Mesodermal cell (in vitro differentiated cells): ENCODE data around the gene GGT1.
"Not testable (repeated sequence)": the region's sequence is repeated elsewhere in the genome, so short reads cannot be mapped to it uniquely, and the experiment has no call there.

Experiments
- H3K27ac ChIP-seq: 2 replicates; pipeline ENCODE4 v1.7.0; 2013; ENCODE audit warnings: mild to moderate bottlenecking, low read depth, low read length, moderate library complexity; ENCODE audit not compliant: severe bottlenecking
- H3K36me3 ChIP-seq: 2 replicates; pipeline ENCODE4 v1.7.1; 2013; ENCODE audit warnings: mild to moderate bottlenecking, low read length, moderate library complexity; ENCODE audit not compliant: control insufficient read depth, insufficient read depth
- H3K4me1 ChIP-seq: one replicate; pipeline ENCODE4 v1.7.1; 2013; ENCODE audit warnings: mild to moderate bottlenecking, low read length; ENCODE audit not compliant: insufficient read depth, control insufficient read depth, poor library complexity, severe bottlenecking
- H3K4me3 ChIP-seq: 2 replicates; pipeline ENCODE4 v1.7.0; 2013; ENCODE audit warnings: low read length, control low read depth, mild to moderate bottlenecking; ENCODE audit not compliant: insufficient read depth, poor library complexity, severe bottlenecking; ENCODE audit errors: extremely low read depth
- H3K9me3 ChIP-seq: 2 replicates; pipeline ENCODE4 v1.7.1; 2013; ENCODE audit warnings: mild to moderate bottlenecking, low read length, moderate library complexity; ENCODE audit not compliant: control insufficient read depth
- WGBS, 2 experiments: methylation state at CpG; one replicate each; pipeline ENCODE4 v1.1.5; 2013; ENCODE audit warnings: missing lambda C conversion rate in 2 of 2; ENCODE audit not compliant: insufficient coverage in 2 of 2; 5-methylcytosine and 5-hydroxymethylcytosine counted together

The GGT1 gene

DNA sequence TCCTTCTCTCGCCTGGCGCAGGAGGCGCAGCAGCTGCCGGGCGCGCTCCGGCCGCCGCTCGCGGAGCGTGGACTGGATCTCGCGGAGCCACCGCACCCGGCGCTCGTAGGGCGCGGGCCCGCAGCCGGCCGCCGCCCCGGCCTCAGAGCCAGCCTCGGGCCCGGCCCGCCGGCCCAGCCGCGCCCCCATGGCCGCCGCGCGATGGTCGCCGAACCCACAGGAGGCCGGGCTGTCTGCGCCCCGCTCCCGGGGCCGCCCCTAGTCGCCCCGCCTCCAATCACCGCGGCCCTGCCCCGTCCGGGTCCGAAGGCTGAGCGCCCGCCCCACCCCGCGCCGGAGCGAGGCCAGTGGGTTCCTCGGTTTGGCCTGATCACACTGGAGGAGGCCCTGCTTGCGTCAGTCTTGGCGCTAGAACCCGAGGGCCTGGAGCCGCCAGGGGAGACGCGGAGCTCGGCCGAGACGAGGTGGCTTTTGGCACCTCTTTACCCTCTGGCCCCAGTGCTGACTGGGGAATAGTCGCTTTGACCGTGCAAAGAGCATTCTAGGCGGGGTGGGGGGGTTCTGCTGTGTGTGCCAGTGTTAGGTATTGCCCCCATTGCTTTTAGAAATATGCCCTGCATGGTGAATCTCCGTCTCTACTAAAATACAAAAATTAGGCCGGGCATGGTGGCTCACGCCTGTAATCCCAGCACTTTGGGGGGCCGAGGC, 10.0 kb upstream of the GGT1 start, which contains the start of gene LRRC75B:
TSS of gene LRRC75B (minus strand) at position 223 of the 708 bp plus-strand sequence. CDS start at position 189, 34 bp downstream.
- WGBS, 2 experiments, result 8% methylated on average over 47 to 51 of the region's 72 CpGs
- peaks cover 17% of the 10 kb centered on the region for H3K4me1 ChIP-seq

DNA sequence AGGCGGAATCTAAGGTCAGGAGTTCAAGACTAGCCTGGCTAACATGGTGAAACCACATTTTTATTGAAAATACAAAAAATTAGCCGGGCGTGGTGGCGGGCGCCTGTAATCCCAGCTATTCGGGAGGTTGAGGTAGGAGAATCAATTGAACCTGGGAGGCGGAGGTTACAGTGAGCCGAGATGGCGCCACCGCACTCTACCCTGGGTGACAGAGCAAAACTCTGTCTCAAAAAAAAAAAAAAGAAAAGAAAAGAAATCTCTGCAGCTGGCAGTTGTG, 9.5 kb upstream of the GGT1 start:
- peaks cover 17% of the 10 kb centered on the region for H3K4me1 ChIP-seq
- H3K4me3 ChIP-seq, result peak overlapping the region; percentile 65
- H3K36me3 ChIP-seq, H3K9me3 ChIP-seq: not testable (repeated sequence)
- peak overlapping the region; percentile 60 for H3K27ac ChIP-seq
- WGBS, 2 experiments, result 92 to 95% methylated on average over 5 to 10 of the region's 10 CpGs

More for the DNA sequence above, 10.0 kb upstream of the GGT1 start, which contains the start of gene LRRC75B:
- peak within 1 kb of the TSS; percentile 65 for H3K4me3 ChIP-seq
- no peaks in the 10 kb centered on the region for H3K9me3 ChIP-seq
- peak within 1 kb of the TSS; percentile 60 for H3K27ac ChIP-seq
- peaks cover 12% of the 10 kb centered on the region for H3K36me3 ChIP-seq

DNA sequence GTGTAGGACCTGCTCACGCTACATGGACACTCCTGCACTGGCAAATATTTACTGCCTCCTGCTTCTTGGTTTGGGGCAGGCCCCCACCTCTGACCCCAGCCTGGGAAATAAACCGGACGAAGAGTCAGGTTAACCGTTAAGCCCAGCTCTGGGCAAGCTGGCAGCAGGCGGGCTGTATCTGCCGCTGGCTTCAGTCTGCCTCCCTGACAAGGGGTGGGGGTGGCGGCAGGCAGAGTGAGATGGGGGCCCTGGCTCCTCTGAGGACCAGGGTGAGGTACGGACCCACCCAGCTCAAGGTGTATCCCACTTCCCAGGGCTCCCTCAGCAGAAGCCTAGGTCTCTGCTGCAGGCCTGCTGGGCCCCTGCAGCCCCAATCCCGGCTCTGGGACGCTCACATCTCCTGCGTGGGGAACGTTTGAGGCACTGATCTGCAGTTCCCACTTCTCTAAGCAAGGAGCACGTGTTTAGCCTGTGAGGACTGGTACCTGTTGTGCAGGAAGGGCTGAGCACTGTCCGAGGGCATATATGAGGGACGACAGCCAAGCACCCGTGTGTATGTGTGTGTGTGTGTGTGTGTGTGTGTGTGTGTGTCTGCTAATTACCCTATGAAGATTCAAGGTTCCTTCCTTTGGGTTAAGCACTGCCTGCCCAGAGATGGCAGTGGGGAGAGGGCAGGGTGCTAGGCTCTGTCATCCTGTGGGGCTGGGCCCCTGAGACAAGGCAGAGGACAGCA, 9.0 kb upstream of the GGT1 start:
- WGBS, 2 experiments, result 79 to 85% methylated on average over 13 to 16 of the region's 16 CpGs
- H3K36me3 ChIP-seq, result peaks cover 3% of the 10 kb centered on the region
- no peaks in the 10 kb centered on the region for H3K9me3 ChIP-seq
- H3K4me3 ChIP-seq, result no peak overlapping the region
- H3K27ac ChIP-seq, result no peak overlapping the region
- H3K4me1 ChIP-seq, result peaks cover 17% of the 10 kb centered on the region

DNA sequence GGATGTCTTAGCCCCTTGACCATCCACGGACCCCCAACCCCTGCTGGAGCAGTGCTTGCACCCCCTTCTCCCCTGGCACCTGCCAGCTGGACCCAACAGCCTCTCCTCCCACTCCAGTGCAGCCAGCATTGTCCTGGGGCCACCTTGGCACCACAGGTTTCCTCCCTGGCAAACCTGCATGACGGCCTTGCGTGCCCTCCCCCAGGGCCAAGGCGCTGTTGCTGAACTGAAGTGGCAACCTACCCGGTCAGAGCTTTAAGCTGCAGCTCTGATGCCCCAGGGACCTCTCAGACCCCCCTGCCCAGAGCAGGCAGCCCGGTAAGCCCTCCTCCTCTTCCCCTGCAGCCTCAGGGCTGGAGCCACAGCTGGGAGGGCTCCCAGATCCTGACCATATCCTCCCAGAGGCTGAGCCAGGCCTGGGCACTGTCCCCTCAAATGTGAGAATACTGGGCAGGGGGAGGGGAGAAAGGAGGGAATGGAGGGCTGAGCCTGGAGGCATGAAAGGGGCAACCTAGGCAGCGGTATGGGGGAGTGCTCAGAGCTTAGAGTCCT, 8.3 kb upstream of the GGT1 start:
- no peaks in the 10 kb centered on the region for H3K9me3 ChIP-seq
- no peak overlapping the region for H3K4me3 ChIP-seq
- H3K4me1 ChIP-seq, result peaks cover 17% of the 10 kb centered on the region
- H3K36me3 ChIP-seq, result no peaks in the 10 kb centered on the region
- H3K27ac ChIP-seq, result no peak overlapping the region
- WGBS, 2 experiments, result 71 to 95% methylated on average over 4 to 5 of the region's 7 CpGs

DNA sequence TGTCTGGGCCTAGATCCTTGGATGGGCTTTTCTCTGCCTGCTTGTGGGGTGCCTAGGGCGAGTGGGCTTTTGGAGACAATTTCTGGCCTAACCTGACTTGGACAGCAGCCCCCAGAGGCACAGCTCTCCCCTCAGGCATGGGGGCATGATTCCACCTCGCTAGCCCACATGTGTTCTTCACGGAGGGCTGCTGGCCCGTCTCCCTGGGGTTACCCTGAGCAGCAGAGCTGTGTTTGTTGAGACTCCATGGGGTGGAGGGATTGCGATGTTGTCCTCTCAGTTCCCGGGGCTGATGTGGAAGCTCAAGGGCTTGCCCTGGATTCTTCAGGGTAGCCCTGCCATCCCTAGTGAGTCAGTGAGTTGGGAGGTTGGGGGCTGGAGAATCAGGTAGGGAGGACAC, 7.8 kb upstream of the GGT1 start:
- Histone ChIP-seq H3K4me3 (no peak overlapping the region), H3K9me3 (no peaks in the 10 kb centered on the region), H3K4me1 (peaks cover 17% of the 10 kb centered on the region), H3K36me3 (no peaks in the 10 kb centered on the region), H3K27ac (no peak overlapping the region)
- 90 to 96% methylated on average over 6 of the region's 6 CpGs for WGBS, 2 experiments

DNA sequence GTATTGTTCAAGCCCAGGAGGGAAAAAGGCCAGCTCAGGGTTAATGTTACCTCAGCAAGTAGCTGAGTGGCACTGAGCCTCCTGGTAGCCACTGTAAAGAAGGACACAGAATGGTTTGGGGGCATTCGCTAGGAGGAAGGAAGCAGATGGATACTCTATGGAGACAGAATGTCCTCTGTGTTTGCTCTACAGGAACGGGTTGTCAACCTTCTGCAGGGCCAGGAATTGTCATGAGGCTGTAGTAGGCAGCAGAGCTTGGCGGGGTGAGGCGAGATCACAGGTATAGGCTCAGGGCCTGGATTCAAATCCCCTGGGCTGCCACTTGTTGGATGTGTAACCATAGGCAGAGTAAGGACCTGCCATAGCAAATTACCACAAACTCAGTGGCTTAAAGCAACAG, 7.1 kb upstream of the GGT1 start:
- H3K4me3 ChIP-seq, result no peak overlapping the region
- peaks cover 17% of the 10 kb centered on the region for H3K4me1 ChIP-seq
- no peak overlapping the region for H3K27ac ChIP-seq
- no peaks in the 10 kb centered on the region for H3K36me3 ChIP-seq
- H3K9me3 ChIP-seq, result no peaks in the 10 kb centered on the region
- 94 to 97% methylated on average over 4 of the region's 4 CpGs for WGBS, 2 experiments

DNA sequence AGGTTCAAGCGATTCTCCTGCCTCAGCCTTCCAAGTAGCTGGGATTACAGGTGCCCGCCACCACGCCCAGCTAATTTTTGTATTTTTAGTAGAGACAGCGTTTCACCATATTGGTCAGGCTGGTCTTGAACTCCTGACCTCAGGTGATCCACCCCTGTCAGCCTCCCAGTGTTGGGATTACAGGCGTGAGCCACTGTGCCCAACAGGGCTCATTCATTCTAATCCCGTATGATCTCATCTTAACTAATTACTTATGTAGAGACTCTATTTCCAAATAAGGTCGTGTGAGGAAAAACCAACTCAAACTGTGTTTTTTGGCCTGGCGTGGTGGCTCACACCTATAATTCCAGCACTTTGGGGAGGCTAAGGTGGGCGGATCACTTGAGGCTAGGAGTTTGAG, 5.9 kb upstream of the GGT1 start:
- H3K4me3 ChIP-seq, H3K27ac ChIP-seq, H3K36me3 ChIP-seq, H3K9me3 ChIP-seq: not testable (repeated sequence)
- peaks cover 23% of the 10 kb centered on the region for H3K4me1 ChIP-seq
- 65 to 76% methylated on average over 2 to 5 of the region's 9 CpGs for WGBS, 2 experiments

DNA sequence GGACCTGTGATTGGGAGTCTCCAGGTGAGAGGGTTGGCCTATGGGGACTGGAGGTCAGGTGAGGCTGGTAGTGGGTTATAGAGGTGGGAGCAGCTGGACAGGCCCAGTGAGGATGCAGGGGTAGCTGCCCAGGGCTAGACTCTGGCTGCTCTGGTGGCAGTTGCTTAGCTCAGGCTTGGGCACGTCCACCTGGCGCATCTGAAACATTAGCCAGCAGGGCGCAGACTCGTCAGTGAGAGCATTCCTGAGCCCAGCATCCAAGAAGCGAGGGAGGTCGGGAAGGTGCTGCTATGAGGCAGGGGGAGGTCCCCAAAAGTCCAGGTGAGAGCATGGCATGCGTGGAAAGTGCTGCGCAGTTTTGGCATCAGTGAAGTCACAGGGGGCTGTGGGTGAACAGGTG, 3.5 kb upstream of the GGT1 start:
- Histone ChIP-seq H3K9me3 (no peaks in the 10 kb centered on the region), H3K27ac (no peak overlapping the region), H3K36me3 (no peaks in the 10 kb centered on the region), H3K4me3 (no peak overlapping the region), H3K4me1 (peaks cover 22% of the 10 kb centered on the region)
- 77 to 83% methylated on average over 6 to 7 of the region's 8 CpGs for WGBS, 2 experiments

DNA sequence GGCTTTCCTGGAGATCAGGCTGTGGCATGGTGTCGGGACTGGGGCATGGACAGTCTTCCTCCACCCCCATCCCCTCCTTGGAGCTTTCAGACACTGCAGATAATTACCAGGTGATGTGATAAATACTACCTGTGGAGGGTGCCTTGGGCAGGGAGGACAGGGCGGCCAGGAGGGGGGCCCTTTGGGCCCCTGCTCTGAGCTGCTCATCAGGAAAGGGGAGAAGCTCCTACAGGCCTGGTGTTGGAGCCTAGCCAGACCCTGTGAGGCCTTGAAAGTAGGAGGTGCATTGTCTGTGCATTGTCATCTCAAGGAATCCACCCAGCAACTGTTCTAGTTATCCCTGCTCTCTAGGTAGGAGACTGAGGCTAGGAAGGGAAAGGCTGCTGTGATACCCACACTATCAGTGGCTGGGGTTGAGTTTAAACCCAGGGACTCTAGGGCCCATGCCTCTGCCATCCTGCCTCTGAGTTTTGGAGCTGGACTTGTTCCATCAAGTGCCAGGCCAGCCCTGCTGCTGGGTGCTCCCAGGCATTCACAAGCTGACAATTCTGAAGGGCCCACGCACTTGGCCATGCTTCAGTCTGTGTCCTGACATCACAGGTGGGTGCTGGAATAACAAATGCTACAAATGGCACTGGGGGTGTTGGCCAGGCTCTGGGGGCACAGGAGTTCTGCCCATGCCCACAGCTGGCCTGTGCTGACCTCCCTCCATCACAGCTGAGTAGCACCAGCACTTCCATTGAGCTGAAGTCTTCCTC, 2.9 kb upstream of the GGT1 start:
- H3K36me3 ChIP-seq, H3K9me3 ChIP-seq, H3K27ac ChIP-seq, H3K4me3 ChIP-seq: not testable (repeated sequence)
- H3K4me1 ChIP-seq, result peaks cover 18% of the 10 kb centered on the region
- 95 to 100% methylated on average over 2 of the region's 3 CpGs for WGBS, 2 experiments

DNA sequence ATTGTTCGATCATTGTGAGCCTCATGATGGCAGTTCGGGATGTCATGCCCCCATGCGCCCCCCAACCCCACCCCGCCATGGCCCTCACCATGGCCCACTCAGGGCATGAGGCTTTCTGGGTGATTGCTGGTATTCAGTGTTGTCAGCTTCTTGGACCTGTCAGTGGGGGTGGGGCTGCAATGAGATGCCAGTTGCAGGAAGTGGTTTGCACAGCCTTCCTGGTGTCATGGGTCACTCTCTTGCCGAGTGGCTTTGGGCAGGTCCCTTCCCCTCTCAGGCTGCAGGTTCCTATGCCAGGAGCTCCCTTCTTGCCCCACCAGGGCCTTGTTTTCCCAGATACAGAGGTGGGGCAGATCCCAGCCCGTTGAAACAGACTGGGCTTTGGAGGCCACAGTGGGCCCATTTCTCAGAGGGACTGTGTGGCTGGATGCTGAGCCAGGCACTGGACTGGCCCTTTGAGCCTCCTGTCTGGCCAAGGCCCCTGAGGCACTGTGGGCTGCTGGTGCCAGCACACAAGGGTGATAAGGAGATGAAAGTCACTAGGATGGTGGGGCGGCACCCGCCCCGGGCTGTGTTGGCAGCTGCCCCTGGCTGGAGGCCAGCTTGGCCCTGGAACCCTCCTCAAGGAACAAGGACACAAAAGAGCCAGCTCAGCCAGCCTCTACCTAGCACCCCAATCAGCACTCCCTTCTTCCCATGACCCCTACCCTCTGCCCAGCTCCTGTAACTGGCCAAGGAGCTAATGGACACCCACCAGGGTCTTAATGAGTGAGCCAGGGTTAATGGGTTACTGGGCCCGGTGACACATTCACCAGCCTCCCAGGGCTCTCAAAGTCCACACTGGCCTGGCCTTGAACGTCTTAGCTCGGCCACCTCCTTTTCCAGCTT, 1.5 kb upstream of the GGT1 start:
- no peaks in the 10 kb centered on the region for H3K36me3 ChIP-seq
- H3K9me3 ChIP-seq, result no peaks in the 10 kb centered on the region
- peaks cover 14% of the 10 kb centered on the region for H3K4me1 ChIP-seq
- H3K4me3 ChIP-seq, result no peak overlapping the region
- H3K27ac ChIP-seq, result no peak overlapping the region
- 92 to 96% methylated on average over 10 to 11 of the region's 12 CpGs for WGBS, 2 experiments
